K562 (cell line): ENCODE measurements around the gene PMEPA1. TPM values are rescaled to one million over a fixed set of nuclear protein-coding genes. Genes with fewer than 3 reads are reported as not detected.

Source experiments
- ATAC-seq: fragments of 200-7000 bp; cut with Tn5 transposase; 3 replicates; pipeline ENCODE4 v1.9.1; 2020; ENCODE audit warnings: moderate library complexity
- BruUV-seq: library from RNA; stranded (reverse); fragments of 400-500 nt; replicated peaks from 2 replicates; lab custom pipeline; 2021; lab: Mats Ljungman, UMichigan
- CTCF ChIA-PET: fragments of 300-600 bp; formaldehyde crosslinking; extraction: SDS; loops from one replicate; lab custom pipeline; 2021; ENCODE audit warnings: low intra/inter-chr PET ratio; lab: Yijun Ruan, JAX
- POLR2A ChIA-PET: fragments of 300-600, 350-650 bp; sonication (Branson Sonifier 250); formaldehyde crosslinking; extraction: SDS; loops from one replicate; lab custom pipeline; 2021; ENCODE audit warnings: antibody characterized with exemption, inconsistent platforms; lab: Yijun Ruan, JAX
- DNase-seq, 4 experiments: peaks; one replicate each; pipeline versions ENCODE4 v3.0.0 to v3.0.0-alpha.2; 2011 to 2018; ENCODE audit warnings: low spot score in 3 of 4, mixed read lengths in 3 of 4; ENCODE audit errors: extremely low read depth in 1 of 4
- FAIRE-seq: peaks from 2 replicates; lab custom pipeline; 2011; peaks lifted over from hg19 to GRCh38; lab: Jason Lieb, UNC
- H2AFZ ChIP-seq: 2 replicates; pipeline ENCODE4 v1.6.0; 2011; ENCODE audit warnings: low read depth, low read length, control low read depth, inconsistent platforms
- H3K27ac ChIP-seq: fragments of 200-600 bp; 3 replicates; pipeline ENCODE4 v1.8.0; 2011; ENCODE audit warnings: low read depth, mild to moderate bottlenecking, control low read depth, inconsistent platforms, low read length, moderate library complexity, mixed read lengths; ENCODE audit errors: extremely low read depth
- H3K27me3 ChIP-seq, 2 experiments: fragments of 300-600 bp in 1 of 2; 2 replicates in 1 of 2; 3 replicates in 1 of 2; pipeline versions ENCODE4 v1.6.0 to v1.8.0; 2011; ENCODE audit warnings: inconsistent platforms in 2 of 2, low read length in 2 of 2, mild to moderate bottlenecking in 1 of 2, mixed read lengths in 1 of 2, moderate library complexity in 1 of 2; ENCODE audit not compliant: control insufficient read depth in 2 of 2, insufficient read depth in 2 of 2
- H3K36me3 ChIP-seq: fragments of 300-600 bp; 3 replicates; pipeline ENCODE4 v1.8.0; 2011; ENCODE audit warnings: mild to moderate bottlenecking, low read length, inconsistent platforms; ENCODE audit not compliant: control insufficient read depth, insufficient read depth
- H3K4me1 ChIP-seq, 2 experiments: fragments of 200-600 bp in 1 of 2; replicated peaks in 1 of 2; 2 replicates in 1 of 2; 3 replicates in 1 of 2; pipeline versions ENCODE4 v1.5.1 to v1.8.0; 2011; ENCODE audit warnings: inconsistent platforms in 2 of 2, low read length in 2 of 2, mild to moderate bottlenecking in 1 of 2, mixed read lengths in 1 of 2, moderate library complexity in 1 of 2; ENCODE audit not compliant: control insufficient read depth in 2 of 2, insufficient read depth in 2 of 2
- H3K4me2 ChIP-seq: 2 replicates; pipeline ENCODE4 v1.6.1; 2011; ENCODE audit warnings: low read length, control low read depth, inconsistent platforms, mixed read lengths; ENCODE audit not compliant: insufficient read depth
- H3K4me3 ChIP-seq: fragments of 200-600 bp; sonication (generic), shearing (Covaris generic); 2 replicates; pipeline ENCODE4 v1.5.1; 2016; ENCODE audit warnings: control low read depth, inconsistent platforms
- H3K79me2 ChIP-seq: fragments of 200-600 bp; 3 replicates; pipeline ENCODE4 v1.8.0; 2011; ENCODE audit warnings: low read length, inconsistent platforms; ENCODE audit not compliant: control insufficient read depth, insufficient read depth
- H3K9ac ChIP-seq, 2 experiments: 2 replicates each; pipeline versions ENCODE4 v1.6.0 to v1.6.1; 2011; ENCODE audit warnings: low read depth in 2 of 2, low read length in 2 of 2, control low read depth in 1 of 2, inconsistent platforms in 1 of 2, mild to moderate bottlenecking in 1 of 2, mixed read lengths in 1 of 2; ENCODE audit not compliant: insufficient read depth in 1 of 2
- H3K9me1 ChIP-seq: one replicate; pipeline ENCODE4 v1.6.0; 2011; ENCODE audit warnings: inconsistent platforms, mild to moderate bottlenecking, low read length, moderate library complexity; ENCODE audit not compliant: control insufficient read depth, insufficient read depth
- H3K9me3 ChIP-seq: replicated peaks from 2 replicates; pipeline ENCODE4 v1.5.1; 2011; ENCODE audit warnings: low read depth, low read length, inconsistent platforms; ENCODE audit not compliant: control insufficient read depth, insufficient read depth
- H4K20me1 ChIP-seq: replicated peaks from 2 replicates; pipeline ENCODE4 v1.6.1; 2011; ENCODE audit warnings: low read length, inconsistent platforms, mixed read lengths; ENCODE audit not compliant: control insufficient read depth, insufficient read depth
- CSDE1 ChIP-seq, 2 experiments: fragments of 450-650 bp; IDR thresholded peaks; 2 replicates each; pipeline ENCODE4 v1.6.1; 2016; ENCODE audit warnings: mild to moderate bottlenecking in 1 of 2
- DMBX1 ChIP-seq: fragments of 250-450 bp; sonication (Bioruptor Pico); IDR thresholded peaks from 2 replicates; pipeline ENCODE4 v1.8.0; 2022; ENCODE audit warnings: inconsistent platforms, mild to moderate bottlenecking, moderate library complexity, borderline replicate concordance
- FOXA3 ChIP-seq, 2 experiments: fragments of 450-650 bp in 1 of 2; sonication (generic) in 1 of 2; formaldehyde crosslinking; IDR thresholded peaks in 1 of 2; conservative IDR thresholded peaks in 1 of 2; 2 replicates each; pipeline versions ENCODE4 v1.4.0 to v1.8.0; 2020 to 2022; ENCODE audit warnings: mild to moderate bottlenecking in 2 of 2, missing genetic modification reagents in 1 of 2
- HNRNPUL1 ChIP-seq: fragments of 200-400 bp; formaldehyde crosslinking; IDR thresholded peaks from 2 replicates; pipeline ENCODE4 v1.6.1; 2017; ENCODE audit warnings: low read length
- ILF3 ChIP-seq: fragments of 450-650 bp; IDR thresholded peaks from 2 replicates; pipeline ENCODE4 v1.6.1; 2018; ENCODE audit warnings: antibody characterized with exemption, mild to moderate bottlenecking, moderate library complexity, borderline replicate concordance
- MAZ ChIP-seq, 2 experiments: fragments of 450-650 bp in 1 of 2; sonication (generic) in 1 of 2; formaldehyde crosslinking; IDR thresholded peaks in 1 of 2; conservative IDR thresholded peaks in 1 of 2; 2 replicates each; pipeline versions ENCODE4 v1.4.0 to v1.5.0; 2020; ENCODE audit warnings: mild to moderate bottlenecking in 1 of 2, missing genetic modification reagents in 1 of 2
- NFE2L1 ChIP-seq: fragments of 450-650 bp; IDR thresholded peaks from 2 replicates; pipeline ENCODE4 v1.6.1; 2016; ENCODE audit warnings: missing genetic modification characterization, low read depth, mild to moderate bottlenecking, missing compliant biosample characterization, moderate library complexity, borderline replicate concordance
- NFIC ChIP-seq: fragments of 450-650 bp; IDR thresholded peaks from 2 replicates; pipeline ENCODE4 v1.6.1; 2017; ENCODE audit warnings: mild to moderate bottlenecking, inconsistent platforms
- TAL1 ChIP-seq: fragments of 450-650 bp; IDR thresholded peaks from 2 replicates; pipeline ENCODE4 v1.6.1; 2016; ENCODE audit warnings: mild to moderate bottlenecking
- ZNF224 ChIP-seq: sonication (generic); formaldehyde crosslinking; IDR thresholded peaks from 2 replicates; pipeline ENCODE4 v1.8.0; 2022; ENCODE audit warnings: mild to moderate bottlenecking, missing genetic modification reagents
- WGBS: fragments of 100-300 bp; shearing (Covaris generic); methylation state at CpG from one replicate; pipeline ENCODE4 v1.1.6; 2016; ENCODE audit warnings: low coverage, mixed read lengths; ENCODE audit not compliant: insufficient coverage; ENCODE audit errors: missing lambda C conversion rate; 5-methylcytosine and 5-hydroxymethylcytosine counted together
- in situ Hi-C: fragments of 300-500 bp; cut with MboI; formaldehyde crosslinking; loops from 4 replicates; pipeline ENCODE4 v1.15.0; 2018; ENCODE audit warnings: inconsistent platforms, mixed read lengths
- intact Hi-C: fragments of 100-400 bp; cut with micrococcal nuclease; formaldehyde crosslinking; loops from 2 replicates; pipeline ENCODE4 v1.14.2; 2022
- polyA plus RNA-seq, 8 experiments: library from polyadenylated mRNA; depleted of rRNA in 4 of 8; stranded (reverse) in 5 of 8; unstranded in 3 of 8; fragments of >200 nt; fragmentation: Nextera tagmentation in 2 of 8; fragmentation: Illumina TruSeq in 1 of 8; extraction: Ambion mirVana in 2 of 8; extraction: Trizol in 1 of 8; gene quantifications; 2 replicates each; pipeline versions ENCODE4 v1.2.1 to v1.2.3, GENCODE V29; 2011 to 2014; ENCODE audit warnings: inconsistent platforms in 1 of 8, missing spikeins in 1 of 8
- total RNA-seq, 7 experiments: library from RNA; depleted of rRNA in 6 of 7; stranded (reverse); fragments of >200 nt in 6 of 7; fragmentation: Illumina TruSeq in 2 of 7; extraction: Trizol in 2 of 7; gene quantifications; 2 replicates each; pipeline versions ENCODE4 v1.2.1 to v1.2.3, GENCODE V29; 2011 to 2021; ENCODE audit warnings: low replicate concordance in 1 of 7
- TF ChIP-seq, protein P1 (sequence below): sonication (generic); formaldehyde crosslinking; IDR thresholded peaks from 2 replicates; pipeline ENCODE4 v1.8.0; 2022; ENCODE audit warnings: mild to moderate bottlenecking, missing genetic modification reagents

The PMEPA1 gene
- total and polyA plus RNA-seq, 9 of the 15 experiments (the other 6 are each of a cell fraction or from before 2014, with no cell fraction given) = 0.16 TPM; not detected in 8

DNA sequence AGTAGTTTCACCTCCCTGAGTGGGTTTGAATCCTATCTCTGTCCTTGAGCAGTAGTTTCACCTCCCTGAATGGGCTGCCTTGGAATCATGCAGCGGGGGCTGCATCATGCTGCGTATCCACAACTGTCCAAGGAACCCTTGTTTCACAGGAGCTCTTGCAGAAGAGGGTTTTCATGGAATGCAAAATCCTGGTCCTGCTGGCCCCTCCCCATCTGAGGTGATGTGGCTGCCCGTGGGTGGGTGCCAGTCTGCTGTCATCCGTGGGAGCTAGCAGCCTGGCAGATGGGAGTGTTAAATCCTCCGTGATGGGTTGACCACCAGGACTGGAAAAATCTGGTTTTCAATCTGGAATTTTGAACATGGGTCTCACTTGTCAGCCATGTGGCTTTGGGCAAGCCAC lies 111.3 kb downstream of the PMEPA1 start:
- no peaks in the 10 kb centered on the region for H3K36me3 ChIP-seq
- no peaks in the 10 kb centered on the region for H3K79me2 ChIP-seq
- no peaks in the 10 kb centered on the region for H3K9me1 ChIP-seq
- H3K27me3 ChIP-seq = peaks cover 6 to 43% of the 10 kb centered on the region in 2 experiments; a peak in 3 of 5 replicates
- H3K27ac ChIP-seq = no peak overlapping the region
- no peak for TF ChIP-seq NFE2L1 (tag)
- TF ChIP-seq DMBX1 (CRISPR knock-in tag) = no peak
- TF ChIP-seq ILF3 = no peak
- no peak for TF ChIP-seq HNRNPUL1
- no peak for TF ChIP-seq FOXA3 (CRISPR knock-in tag; conservative IDR thresholded peaks at IDR 0.05 in 1 of 2, IDR thresholded peaks at IDR 0.05 in 1 of 2)
- TF ChIP-seq NFIC = no peak
- TF ChIP-seq CSDE1 (IDR thresholded peaks at IDR 0.05) = no peak
- no peak for TF ChIP-seq MAZ (CRISPR knock-in tag; conservative IDR thresholded peaks at IDR 0.05 in 1 of 2, IDR thresholded peaks at IDR 0.05 in 1 of 2)
- TF ChIP-seq, protein P1, sequence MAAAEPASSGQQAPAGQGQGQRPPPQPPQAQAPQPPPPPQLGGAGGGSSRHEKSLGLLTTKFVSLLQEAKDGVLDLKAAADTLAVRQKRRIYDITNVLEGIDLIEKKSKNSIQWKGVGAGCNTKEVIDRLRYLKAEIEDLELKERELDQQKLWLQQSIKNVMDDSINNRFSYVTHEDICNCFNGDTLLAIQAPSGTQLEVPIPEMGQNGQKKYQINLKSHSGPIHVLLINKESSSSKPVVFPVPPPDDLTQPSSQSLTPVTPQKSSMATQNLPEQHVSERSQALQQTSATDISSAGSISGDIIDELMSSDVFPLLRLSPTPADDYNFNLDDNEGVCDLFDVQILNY (CRISPR knock-in tag) = no peak
- no peak for TF ChIP-seq ZNF224 (CRISPR knock-in tag)
- no peak for TF ChIP-seq TAL1
- H2AFZ ChIP-seq = no peak overlapping the region
- no peak overlapping the region for H3K4me3 ChIP-seq
- H3K9ac ChIP-seq = no peak overlapping the region
- FAIRE-seq (no peak), DNase-seq (no peak), ATAC-seq (no peak)
- POLR2A ChIA-PET = no interaction called here
- peaks cover 12 to 20% of the 10 kb centered on the region in 2 experiments; a peak in 4 of 5 replicates for H3K4me1 ChIP-seq
- H4K20me1 ChIP-seq = 0 out of 2 replicates have a peak, but pooled peaks cover 10% of the 10 kb centered on the region
- in situ Hi-C loops = no loop called here
- no peak overlapping the region for H3K4me2 ChIP-seq
- peaks cover 7% of the 10 kb centered on the region; the same call in 1 of the 2 replicates for H3K9me3 ChIP-seq
- no TSS peak for BruUV-seq
- intact Hi-C loops = loop anchor here (5.0 kb wide), 1 partner anchor 584 kb away; no protein-coding TSS in a partner anchor
- CTCF ChIA-PET = interaction anchor here (0.6 to 2.0 kb wide), 2 partner anchors 582 to 619 kb away, joined by 3 to 5 read pairs; no protein-coding TSS in a partner anchor
- 4% methylated on average over 5 of the region's 5 CpGs for WGBS

Other genes with a start within 250 kb of the PMEPA1 start
- 120 and 126 TPM in 2 replicates for gene CTCFL, start 184.9 kb downstream of the PMEPA1 start, total RNA-seq (2014; rRNA removed)
- gene CTCFL, start 184.9 kb downstream of the PMEPA1 start, total RNA-seq (2014; rRNA removed; fragmentation: Illumina TruSeq; extraction: Trizol) = 111 and 112 TPM in 2 replicates
- 80.9 and 89.1 TPM in 2 replicates for gene CTCFL, start 184.9 kb downstream of the PMEPA1 start, total RNA-seq (2015; rRNA removed; fragmentation: Illumina TruSeq; extraction: Trizol)
- 122 and 124 TPM in 2 replicates for gene CTCFL, start 184.9 kb downstream of the PMEPA1 start, total RNA-seq (2021)
- 188 and 206 TPM in 2 replicates for gene CTCFL, start 184.9 kb downstream of the PMEPA1 start, polyA plus RNA-seq (2011; rRNA removed)
- gene CTCFL, start 184.9 kb downstream of the PMEPA1 start, polyA plus RNA-seq (2014; fragmentation: Illumina TruSeq; extraction: Trizol) = 137 and 177 TPM in 2 replicates
- gene CTCFL, start 184.9 kb downstream of the PMEPA1 start, polyA plus RNA-seq (2014; fragmentation: Nextera tagmentation; extraction: Ambion mirVana) = 10 to 100 TPM; 42.4 to 62.7 TPM
- gene CTCFL, start 184.9 kb downstream of the PMEPA1 start, polyA plus RNA-seq (2014; rRNA removed) = 100 and 122 TPM in 2 replicates
- 0.05 and 0.16 TPM in 2 replicates for gene PCK1, start 148.9 kb downstream of the PMEPA1 start, total RNA-seq (2014; rRNA removed)
- gene PCK1, start 148.9 kb downstream of the PMEPA1 start, total RNA-seq (2014; rRNA removed; fragmentation: Illumina TruSeq; extraction: Trizol) = 0.13 and 0.18 TPM in 2 replicates
- 0.29 and 0.30 TPM in 2 replicates for gene PCK1, start 148.9 kb downstream of the PMEPA1 start, total RNA-seq (2015; rRNA removed; fragmentation: Illumina TruSeq; extraction: Trizol)
- 0.54 and 0.73 TPM in 2 replicates for gene PCK1, start 148.9 kb downstream of the PMEPA1 start, total RNA-seq (2021)
- gene PCK1, start 148.9 kb downstream of the PMEPA1 start, polyA plus RNA-seq (2011; rRNA removed) = 0.09 and 0.15 TPM in 2 replicates
- gene PCK1, start 148.9 kb downstream of the PMEPA1 start, polyA plus RNA-seq (2014; fragmentation: Illumina TruSeq; extraction: Trizol) = 0.12 and 0.14 TPM in 2 replicates
- gene PCK1, start 148.9 kb downstream of the PMEPA1 start, polyA plus RNA-seq (2014; fragmentation: Nextera tagmentation; extraction: Ambion mirVana) = under 1 TPM; 0.10 to 0.15 TPM
- gene PCK1, start 148.9 kb downstream of the PMEPA1 start, polyA plus RNA-seq (2014; rRNA removed) = 0.12 and 0.46 TPM in 2 replicates
- not detected in 2 replicates for gene ZBP1, start 89.6 kb downstream of the PMEPA1 start, total RNA-seq (2014; rRNA removed)
- not detected in 2 replicates for gene ZBP1, start 89.6 kb downstream of the PMEPA1 start, total RNA-seq (2014; rRNA removed; fragmentation: Illumina TruSeq; extraction: Trizol)
- not detected in 2 replicates for gene ZBP1, start 89.6 kb downstream of the PMEPA1 start, total RNA-seq (2015; rRNA removed; fragmentation: Illumina TruSeq; extraction: Trizol)
- not detected in 2 replicates for gene ZBP1, start 89.6 kb downstream of the PMEPA1 start, total RNA-seq (2021)
- gene ZBP1, start 89.6 kb downstream of the PMEPA1 start, polyA plus RNA-seq (2011; rRNA removed) = not detected in 2 replicates
- gene ZBP1, start 89.6 kb downstream of the PMEPA1 start, polyA plus RNA-seq (2014; fragmentation: Illumina TruSeq; extraction: Trizol) = not detected in 2 replicates
- gene ZBP1, start 89.6 kb downstream of the PMEPA1 start, polyA plus RNA-seq (2014; fragmentation: Nextera tagmentation; extraction: Ambion mirVana) = not detected
- not detected in 2 replicates for gene ZBP1, start 89.6 kb downstream of the PMEPA1 start, polyA plus RNA-seq (2014; rRNA removed)